ENCODE results near the gene MYL6. TPM values are rescaled to one million over a fixed set of nuclear protein-coding genes. Genes with fewer than 3 reads are reported as not detected.

Gene MYL6
- total RNA-seq, 4 donors from 2014 or later: 1,882 to 4,580 (median 2,293) TPM

- no peak for TF ChIP-seq CTCF (IDR thresholded peaks at IDR 0.05; ENCODE audit: low read depth)
Measured at GRCh38 chr12:56127485-56127887, 30.7 kb upstream of the MYL6 start.

DNA sequence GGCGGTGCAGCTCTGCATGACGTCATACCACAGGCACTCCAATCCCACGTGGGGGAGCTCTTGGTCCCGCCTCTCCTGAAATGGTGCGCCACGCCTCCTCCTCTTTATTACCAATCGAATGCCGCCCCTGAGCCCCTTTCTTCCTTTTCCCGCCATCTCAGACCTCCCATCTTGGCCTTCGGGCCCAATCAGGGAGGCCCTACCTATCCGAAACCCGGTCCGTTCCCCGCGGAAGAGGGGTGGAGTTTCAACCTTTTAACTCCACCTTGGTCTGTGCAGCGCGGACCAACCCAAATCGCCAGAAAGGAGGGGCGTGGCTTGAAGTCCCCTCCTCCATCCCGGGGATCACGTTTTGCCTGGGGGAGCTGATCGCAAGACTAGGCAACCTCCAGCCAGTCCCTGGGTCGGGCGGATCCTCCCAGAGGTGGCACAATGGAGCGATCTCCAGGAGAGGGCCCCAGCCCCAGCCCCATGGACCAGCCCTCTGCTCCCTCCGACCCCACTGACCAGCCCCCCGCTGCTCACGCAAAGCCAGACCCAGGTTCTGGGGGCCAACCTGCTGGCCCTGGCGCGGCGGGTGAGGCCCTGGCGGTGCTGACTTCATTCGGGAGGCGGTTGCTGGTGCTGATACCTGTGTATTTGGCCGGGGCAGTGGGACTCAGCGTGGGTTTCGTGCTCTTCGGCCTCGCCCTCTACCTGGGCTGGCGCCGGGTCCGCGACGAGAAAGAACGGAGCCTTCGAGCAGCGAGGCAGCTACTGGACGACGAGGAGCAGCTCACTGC, 30.1 kb upstream of the MYL6 start, which contains the start of gene ESYT1:
ESYT1 (plus strand) TSS at position 380 of the 782 bp plus-strand sequence; CDS start at position 433, 53 bp downstream.
- no peak for TF ChIP-seq CTCF (IDR thresholded peaks at IDR 0.05; ENCODE audit: low read depth)

DNA sequence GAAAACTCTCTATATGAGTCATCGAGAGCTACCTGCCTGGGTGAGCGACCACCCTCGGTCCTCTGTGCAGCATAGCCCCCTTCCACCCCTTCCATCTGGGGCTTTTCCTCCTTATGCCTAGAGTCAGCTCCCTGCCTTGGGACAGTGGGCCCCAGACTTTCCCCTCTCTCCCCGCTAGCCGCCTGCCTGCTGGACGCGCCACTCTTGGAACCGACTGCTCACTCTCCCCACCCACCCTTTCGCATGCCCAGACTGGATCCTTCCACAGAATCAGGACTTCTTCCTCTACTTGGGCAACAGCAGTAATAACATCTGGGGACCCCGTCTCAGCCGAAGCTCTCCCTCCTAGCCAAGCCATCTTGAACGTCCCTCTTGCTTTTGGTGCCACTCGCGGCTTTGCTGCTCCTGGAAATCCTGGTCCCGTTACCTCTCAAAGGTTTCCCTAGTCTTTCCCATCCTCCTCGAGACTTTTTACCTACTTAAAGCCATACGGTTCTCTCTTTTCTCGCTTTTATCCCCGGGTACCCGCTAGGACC, 29.4 kb upstream of the MYL6 start:
- no peak for TF ChIP-seq CTCF (IDR thresholded peaks at IDR 0.05; ENCODE audit: low read depth)

GRCh38 chr12:56129206-56129941, 28.8 kb upstream of the MYL6 start:
- no peak for TF ChIP-seq CTCF (IDR thresholded peaks at IDR 0.05; ENCODE audit: low read depth)

GRCh38 chr12:56129942-56130495, 28.1 kb upstream of the MYL6 start:
- TF ChIP-seq CTCF (IDR thresholded peaks at IDR 0.05; ENCODE audit: low read depth): no peak

DNA sequence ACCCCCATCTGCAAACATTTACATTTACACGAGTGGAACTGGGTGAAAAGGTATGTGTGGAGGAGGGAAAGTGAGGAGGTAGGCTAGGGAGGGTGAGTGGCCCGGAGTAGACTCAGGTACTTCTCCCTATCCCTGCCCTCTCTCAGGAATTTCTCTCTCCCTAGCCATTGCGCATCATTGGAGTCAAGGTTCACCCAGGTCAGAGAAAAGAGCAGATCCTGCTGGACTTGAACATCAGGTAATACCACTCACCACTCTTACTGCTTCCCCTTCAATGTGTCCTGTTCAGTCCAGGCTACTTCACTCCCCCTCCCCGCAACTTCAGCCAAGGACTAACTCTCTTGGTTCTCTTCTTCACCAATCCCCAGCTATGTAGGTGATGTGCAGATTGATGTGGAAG, 27.3 kb upstream of the MYL6 start:
- TF ChIP-seq CTCF (IDR thresholded peaks at IDR 0.05; ENCODE audit: low read depth): no peak

GRCh38 chr12:56134897-56135296, 23.3 kb upstream of the MYL6 start:
- no peak for TF ChIP-seq CTCF (IDR thresholded peaks at IDR 0.05; ENCODE audit: low read depth)
